OCI-LY1 (cell line): ENCODE measurements around the gene PLAAT5.
"Not testable (repeated sequence)": the region's sequence is repeated elsewhere in the genome, so short reads cannot be mapped to it uniquely, and the experiment has no call there.

Source experiments
- CTCF ChIP-seq: fragments of 200-600 bp; sonication (generic), shearing (Covaris generic); IDR thresholded peaks from 2 replicates; pipeline ENCODE4 v1.5.1; 2017; ENCODE audit warnings: mild to moderate bottlenecking, antibody characterized with exemption, low read length, moderate library complexity, mixed read lengths
- EZH2 ChIP-seq: fragments of 200-600 bp; sonication (generic), shearing (Covaris generic); IDR thresholded peaks from 2 replicates; pipeline ENCODE4 v1.8.0; 2017; ENCODE audit warnings: borderline replicate concordance, mixed run types, mild to moderate bottlenecking, antibody characterized with exemption, low read length, moderate library complexity, mixed read lengths

GRCh38 chr11:63531074-63531792 lies 40.3 kb upstream of the PLAAT5 start:
- TF ChIP-seq CTCF, EZH2: not testable (repeated sequence)
